Activated CD8-positive, alpha-beta memory T cell treated with anti-CD3 and anti-CD28 coated beads, Interleukin-2, amount 10 ng/mL, durations not matched to agents 7 days and 5 days (primary cell): ENCODE measurements around the gene DLG2. TPM values are rescaled to one million over a fixed set of nuclear protein-coding genes. Genes with fewer than 3 reads are reported as not detected.
"Not testable (repeated sequence)": the region's sequence is repeated elsewhere in the genome, so short reads cannot be mapped to it uniquely, and the experiment has no call there.

Experiments used
- ATAC-seq: fragments of 150-1000 bp; cut with Tn5 transposase; one replicate; pipeline ENCODE4 v1.10.0; 2021; ENCODE audit warnings: moderate library complexity
- CTCF ChIA-PET: fragments of 350-600 bp; sonication (Branson Sonifier 250); formaldehyde crosslinking; loops from one replicate; lab custom pipeline; 2021; ENCODE audit warnings: antibody characterized with exemption; lab: Charles Lee
- DNase-seq: peaks from one replicate; pipeline ENCODE4 v3.0.0-alpha.2; 2020
- H3K27ac Mint-ChIP-seq: one replicate; pipeline ENCODE4 v1.8.0; 2021; ENCODE audit warnings: mild to moderate bottlenecking, mixed read lengths
- H3K27me3 Mint-ChIP-seq: one replicate; pipeline ENCODE4 v1.8.0; 2021; ENCODE audit warnings: mixed read lengths
- H3K36me3 Mint-ChIP-seq: one replicate; pipeline ENCODE4 v1.8.0; 2021; ENCODE audit warnings: mild to moderate bottlenecking, mixed read lengths
- H3K4me1 Mint-ChIP-seq: one replicate; pipeline ENCODE4 v1.8.0; 2021; ENCODE audit warnings: mixed read lengths
- H3K4me3 Mint-ChIP-seq: one replicate; pipeline ENCODE4 v1.8.0; 2021; ENCODE audit warnings: mild to moderate bottlenecking, moderate library complexity, mixed read lengths
- H3K9me3 Mint-ChIP-seq: one replicate; pipeline ENCODE4 v1.8.0; 2022; ENCODE audit warnings: low read depth, mixed read lengths
- total RNA-seq, 2 experiments: library from RNA; stranded (reverse); gene quantifications; one replicate each; pipeline ENCODE4 v1.2.3, GENCODE V29; 2021

The DLG2 gene
- total RNA-seq, 2 experiments from 2014 or later, result 1.4 to 2.1 TPM

DNA sequence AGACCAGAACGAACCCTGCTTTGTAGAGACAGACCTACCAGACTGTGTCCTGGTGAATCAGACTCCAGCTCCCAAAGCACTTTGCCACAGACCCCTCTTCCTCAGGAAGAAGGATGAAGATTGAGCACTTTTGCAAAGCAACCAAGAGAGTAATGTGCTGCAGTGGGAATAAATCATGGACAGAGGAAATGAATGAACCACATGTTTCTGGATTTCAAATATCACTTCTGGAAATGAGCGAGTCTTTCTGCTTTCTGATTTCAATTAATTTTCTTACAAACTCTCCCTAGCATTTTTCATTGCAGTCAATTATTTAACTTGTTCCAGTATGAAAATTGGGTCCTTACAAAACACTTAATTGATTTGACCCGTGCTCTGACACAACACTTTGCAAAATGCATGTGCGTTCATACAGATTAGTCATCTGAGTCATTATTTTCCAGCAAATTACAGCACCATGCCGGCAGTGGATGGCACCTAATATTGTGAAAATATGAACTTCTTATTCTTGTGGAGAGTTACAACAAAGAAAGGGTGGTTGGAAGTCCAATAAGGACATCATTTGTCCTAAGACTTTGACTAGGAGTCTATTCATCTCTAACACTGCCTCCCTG is 2025.1 kb downstream of the DLG2 start:
- H3K9me3 Mint-ChIP-seq, result no peaks in the 10 kb centered on the region
- CTCF ChIA-PET, result no interaction called here
- DNase-seq (no peak), ATAC-seq (no peak)
- H3K27ac Mint-ChIP-seq, result no peak overlapping the region
- no peaks in the 10 kb centered on the region for H3K4me1 Mint-ChIP-seq
- H3K36me3 Mint-ChIP-seq, result no peaks in the 10 kb centered on the region
- no peak overlapping the region for H3K4me3 Mint-ChIP-seq
- no peaks in the 10 kb centered on the region for H3K27me3 Mint-ChIP-seq

DNA sequence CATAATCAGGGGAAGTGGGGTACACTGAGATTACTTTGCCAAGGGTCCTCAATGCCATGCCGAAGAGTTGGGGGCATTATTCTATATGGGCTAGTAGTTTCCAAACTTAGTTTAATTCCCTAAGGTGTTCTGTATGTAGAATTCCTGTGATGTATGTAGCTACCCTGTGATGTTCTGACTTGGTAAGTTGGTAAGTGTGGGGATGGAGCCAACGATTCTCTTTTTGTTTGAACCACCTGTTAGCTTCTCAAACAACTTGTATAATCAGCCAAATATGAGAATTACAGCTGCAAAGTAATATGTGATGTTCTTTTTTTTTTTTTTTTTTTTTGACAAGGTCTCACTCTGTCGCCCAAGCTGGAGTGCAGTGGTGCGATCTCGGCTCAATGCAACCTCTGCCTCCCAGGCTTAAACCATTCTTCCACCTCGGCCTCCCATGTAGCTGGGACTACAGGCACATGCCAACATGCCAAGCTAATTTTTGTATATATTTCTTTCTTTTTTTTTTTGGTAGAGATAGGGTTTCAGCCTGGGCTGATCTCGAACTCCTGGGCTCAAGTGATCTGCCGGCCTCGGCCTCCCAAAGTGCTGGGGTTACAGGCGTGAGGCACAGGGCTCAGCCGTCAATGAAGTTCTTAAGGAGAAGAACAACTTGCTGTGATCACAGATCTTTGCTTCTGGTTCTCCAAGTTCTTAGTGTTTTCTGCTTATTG is 2025.8 kb downstream of the DLG2 start:
- ATAC-seq, result no peak
- Mint-ChIP-seq H3K4me3 (no peak overlapping the region), H3K27me3 (peaks cover 1% of the 10 kb centered on the region), H3K9me3 (no peaks in the 10 kb centered on the region), H3K27ac (no peak overlapping the region), H3K4me1 (no peaks in the 10 kb centered on the region), H3K36me3 (no peaks in the 10 kb centered on the region)
- DNase-seq, result no peak
- CTCF ChIA-PET, result no interaction called here

DNA sequence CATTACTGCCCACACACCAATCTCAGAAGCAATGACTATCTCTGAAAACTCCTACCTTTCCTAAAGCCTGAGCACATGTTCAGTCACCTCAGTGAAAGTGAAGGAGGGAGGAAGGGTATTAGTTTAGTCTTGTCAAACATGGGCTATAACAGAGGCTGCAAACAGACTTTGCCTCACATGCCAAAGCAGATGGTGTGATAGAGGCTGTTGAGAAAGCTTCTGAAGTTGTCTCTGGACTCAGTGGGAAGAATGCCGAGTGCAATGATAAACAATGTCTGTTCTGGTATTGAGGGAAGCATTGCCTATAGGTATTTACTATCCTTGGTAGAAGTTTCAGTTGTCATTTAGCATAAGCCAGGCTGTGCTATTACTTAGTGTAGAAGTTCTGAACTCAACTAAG is 2026.5 kb downstream of the DLG2 start:
- H3K27ac Mint-ChIP-seq, result no peak overlapping the region
- no peak overlapping the region for H3K4me3 Mint-ChIP-seq
- CTCF ChIA-PET, result no interaction called here
- no peaks in the 10 kb centered on the region for H3K4me1 Mint-ChIP-seq
- ATAC-seq (no peak), DNase-seq (no peak)
- no peaks in the 10 kb centered on the region for H3K9me3 Mint-ChIP-seq
- no peaks in the 10 kb centered on the region for H3K36me3 Mint-ChIP-seq
- peaks cover 2% of the 10 kb centered on the region for H3K27me3 Mint-ChIP-seq

DNA sequence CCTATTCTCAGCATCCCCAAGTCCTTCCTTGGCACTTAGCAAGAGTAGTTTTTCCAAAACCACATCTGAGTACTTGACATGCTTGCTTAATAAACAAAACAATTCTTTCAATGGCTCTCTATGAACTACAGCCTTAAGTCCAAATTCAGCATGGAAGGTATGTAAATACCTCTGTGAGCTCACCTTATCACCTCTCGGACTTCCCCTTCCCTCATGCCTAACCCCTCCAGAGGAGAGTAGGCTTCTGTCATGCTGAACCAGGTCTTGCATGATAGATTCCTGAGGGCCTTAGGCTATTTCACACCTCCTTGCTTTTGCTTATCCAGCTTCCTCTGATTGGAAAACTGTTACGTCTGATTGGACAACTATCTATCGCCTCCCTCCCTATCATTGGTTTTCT is 2028.1 kb downstream of the DLG2 start:
- DNase-seq, result no peak
- no peak overlapping the region for H3K4me3 Mint-ChIP-seq
- H3K27me3 Mint-ChIP-seq, result peaks cover 2% of the 10 kb centered on the region
- H3K4me1 Mint-ChIP-seq, result no peaks in the 10 kb centered on the region
- H3K27ac Mint-ChIP-seq, result no peak overlapping the region
- no peak for ATAC-seq
- CTCF ChIA-PET, result interaction anchor here (1.5 kb wide), 1 partner anchor 12 kb away, joined by 4 read pairs; no protein-coding TSS in a partner anchor
- H3K36me3 Mint-ChIP-seq, result no peaks in the 10 kb centered on the region
- H3K9me3 Mint-ChIP-seq, result no peaks in the 10 kb centered on the region

DNA sequence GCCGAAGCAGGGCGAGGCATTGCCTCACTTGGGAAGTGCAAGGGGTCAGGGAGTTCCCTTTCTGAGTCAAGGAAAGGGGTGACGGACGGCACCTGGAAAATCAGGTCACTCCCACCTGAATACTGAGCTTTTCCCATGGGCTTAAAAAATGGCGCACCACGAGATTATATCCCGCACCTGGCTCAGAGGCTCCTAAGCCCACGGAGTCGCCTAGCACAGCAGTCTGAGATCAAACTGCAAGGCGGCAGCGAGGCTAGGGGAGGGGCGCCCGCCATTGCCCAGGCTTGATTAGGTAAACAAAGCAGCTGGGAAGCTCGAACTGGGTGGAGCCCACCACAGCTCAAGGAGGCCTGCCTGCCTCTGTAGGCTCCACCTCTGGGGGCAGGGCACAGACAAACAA is 2039.3 kb downstream of the DLG2 start:
- H3K36me3 Mint-ChIP-seq, DNase-seq, H3K27me3 Mint-ChIP-seq, H3K27ac Mint-ChIP-seq, ATAC-seq, CTCF ChIA-PET, H3K4me1 Mint-ChIP-seq, H3K4me3 Mint-ChIP-seq, H3K9me3 Mint-ChIP-seq: not testable (repeated sequence)

DNA sequence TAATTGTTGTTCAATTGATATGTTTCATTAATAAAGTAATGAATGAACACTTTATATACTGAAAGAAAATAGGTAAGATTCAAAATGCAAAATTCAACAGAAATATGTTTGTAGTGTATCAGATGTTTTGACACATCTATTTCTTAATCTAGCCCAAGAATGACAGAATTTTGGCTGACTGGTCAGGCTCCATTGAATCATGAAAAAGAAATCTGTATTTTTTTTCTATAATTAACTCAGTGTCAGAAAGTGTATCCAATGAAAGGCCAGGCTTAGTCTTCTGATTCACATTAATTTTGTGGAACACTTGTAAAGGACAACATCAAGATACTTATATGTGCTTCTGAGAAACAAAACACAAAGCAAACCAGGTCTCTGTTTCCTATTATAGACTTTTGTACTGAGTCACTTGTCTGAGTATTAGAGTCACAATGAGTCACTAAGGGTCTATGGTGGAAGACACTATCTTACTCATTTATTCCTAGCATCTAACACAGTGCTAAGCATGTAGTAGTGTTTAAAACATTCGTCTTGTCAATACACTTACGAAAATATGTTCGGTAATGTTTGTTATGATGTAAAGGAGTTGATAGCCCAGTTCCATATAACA is 2043.3 kb downstream of the DLG2 start:
- H3K36me3 Mint-ChIP-seq, result no peaks in the 10 kb centered on the region
- peaks cover 2% of the 10 kb centered on the region for H3K9me3 Mint-ChIP-seq
- CTCF ChIA-PET, result no interaction called here
- peak; percentile 67 for ATAC-seq
- no peak overlapping the region for H3K27ac Mint-ChIP-seq
- peaks cover 5% of the 10 kb centered on the region for H3K27me3 Mint-ChIP-seq
- no peaks in the 10 kb centered on the region for H3K4me1 Mint-ChIP-seq
- DNase-seq, result no peak
- no peak overlapping the region for H3K4me3 Mint-ChIP-seq

DNA sequence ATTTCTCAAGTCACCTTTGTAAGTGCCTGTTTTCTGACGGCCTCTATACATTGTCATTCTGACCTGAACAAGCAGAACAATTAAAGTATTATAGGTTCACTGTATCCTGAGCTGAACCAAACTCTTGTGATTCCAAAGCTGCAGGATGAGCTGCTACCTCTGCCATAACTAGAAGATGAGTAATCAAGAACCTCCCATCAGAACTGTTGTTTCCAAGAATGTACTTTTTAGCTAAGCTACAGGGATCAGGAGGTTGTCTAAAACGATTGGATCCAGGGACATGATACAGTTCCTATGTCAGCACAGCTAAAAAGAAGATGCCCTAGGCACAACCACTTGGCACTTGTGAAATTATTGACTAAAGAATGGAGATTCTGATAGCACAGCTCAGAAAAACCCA is 2052.6 kb downstream of the DLG2 start:
- Mint-ChIP-seq H3K27ac (no peak overlapping the region), H3K4me1 (no peaks in the 10 kb centered on the region)
- CTCF ChIA-PET, result no interaction called here

DNA sequence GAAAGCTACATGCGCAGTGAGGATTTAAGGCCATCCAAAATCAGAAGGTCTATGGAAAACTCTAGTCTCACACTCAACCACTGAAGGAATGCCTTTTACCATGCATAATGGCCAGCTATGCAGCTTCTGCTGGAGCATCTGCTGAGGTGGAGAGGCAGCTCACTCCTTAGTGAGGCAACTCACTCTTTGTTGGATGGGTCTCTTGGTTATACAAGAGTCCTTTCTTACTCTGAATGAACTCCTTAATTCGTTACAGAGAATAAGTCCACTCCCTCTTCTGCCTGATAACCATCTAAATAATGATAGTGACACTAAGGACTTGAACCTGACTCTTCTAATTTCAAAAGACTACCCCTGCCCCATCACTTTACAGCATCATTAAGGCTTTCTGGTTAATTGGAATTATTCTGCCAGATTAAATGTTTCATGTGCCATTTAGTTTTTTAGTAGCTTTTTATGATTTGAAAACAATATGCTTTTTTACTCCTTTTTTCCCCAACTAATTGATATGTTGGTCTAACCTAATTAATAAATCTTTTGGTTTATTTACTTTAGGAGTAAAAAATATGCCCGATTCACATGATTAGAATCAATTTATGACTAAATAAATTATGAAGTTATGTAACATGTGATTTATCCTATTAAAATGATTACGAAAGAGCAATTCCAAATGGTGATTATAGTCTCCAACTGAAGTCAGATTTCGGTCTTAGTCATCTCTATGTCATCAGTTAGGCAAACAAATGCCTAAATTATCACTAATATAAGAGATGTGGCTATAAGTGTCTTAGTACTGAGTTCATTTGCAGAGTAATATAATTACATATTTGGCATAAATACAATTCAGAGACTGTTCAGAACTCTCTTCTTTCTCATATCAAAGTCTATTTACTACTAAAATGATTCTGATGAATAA is 2054.3 kb downstream of the DLG2 start:
- CTCF ChIA-PET, result no interaction called here
- Mint-ChIP-seq H3K4me3 (no peak overlapping the region), H3K4me1 (no peaks in the 10 kb centered on the region), H3K36me3 (no peaks in the 10 kb centered on the region), H3K27ac (no peak overlapping the region), H3K27me3 (peaks cover 10% of the 10 kb centered on the region), H3K9me3 (no peaks in the 10 kb centered on the region)
- ATAC-seq, result no peak
- DNase-seq, result no peak

More for the DNA sequence above, 2052.6 kb downstream of the DLG2 start:
- Mint-ChIP-seq H3K36me3 (no peaks in the 10 kb centered on the region), H3K4me3 (no peak overlapping the region), H3K27me3 (peaks cover 10% of the 10 kb centered on the region), H3K9me3 (no peaks in the 10 kb centered on the region)
- no peak for DNase-seq
- ATAC-seq, result no peak

DNA sequence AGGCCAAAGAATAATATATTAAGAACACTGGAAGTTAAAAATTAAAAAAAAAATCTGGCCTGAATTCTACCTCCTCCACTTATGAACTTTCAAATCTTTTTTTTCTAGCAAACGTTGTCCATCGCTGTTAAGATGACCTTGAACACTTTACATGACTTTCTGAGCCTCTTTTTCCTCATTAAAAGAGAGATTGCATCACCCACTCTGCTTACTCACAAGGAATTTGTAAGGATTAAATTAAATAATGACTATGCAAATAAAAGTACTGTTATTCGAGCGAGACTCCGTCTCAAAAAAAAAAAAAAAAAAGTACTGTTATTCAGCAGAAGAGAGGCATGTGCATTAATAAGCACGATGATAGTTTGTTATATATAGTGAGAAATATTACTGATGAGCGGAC is 2055.8 kb downstream of the DLG2 start:
- ATAC-seq, result no peak
- no peaks in the 10 kb centered on the region for H3K36me3 Mint-ChIP-seq
- H3K4me1 Mint-ChIP-seq, result no peaks in the 10 kb centered on the region
- H3K27ac Mint-ChIP-seq, result no peak overlapping the region
- no peak for DNase-seq
- CTCF ChIA-PET, result no interaction called here
- peaks cover 10% of the 10 kb centered on the region for H3K27me3 Mint-ChIP-seq
- no peak overlapping the region for H3K4me3 Mint-ChIP-seq
- H3K9me3 Mint-ChIP-seq, result no peaks in the 10 kb centered on the region

DNA sequence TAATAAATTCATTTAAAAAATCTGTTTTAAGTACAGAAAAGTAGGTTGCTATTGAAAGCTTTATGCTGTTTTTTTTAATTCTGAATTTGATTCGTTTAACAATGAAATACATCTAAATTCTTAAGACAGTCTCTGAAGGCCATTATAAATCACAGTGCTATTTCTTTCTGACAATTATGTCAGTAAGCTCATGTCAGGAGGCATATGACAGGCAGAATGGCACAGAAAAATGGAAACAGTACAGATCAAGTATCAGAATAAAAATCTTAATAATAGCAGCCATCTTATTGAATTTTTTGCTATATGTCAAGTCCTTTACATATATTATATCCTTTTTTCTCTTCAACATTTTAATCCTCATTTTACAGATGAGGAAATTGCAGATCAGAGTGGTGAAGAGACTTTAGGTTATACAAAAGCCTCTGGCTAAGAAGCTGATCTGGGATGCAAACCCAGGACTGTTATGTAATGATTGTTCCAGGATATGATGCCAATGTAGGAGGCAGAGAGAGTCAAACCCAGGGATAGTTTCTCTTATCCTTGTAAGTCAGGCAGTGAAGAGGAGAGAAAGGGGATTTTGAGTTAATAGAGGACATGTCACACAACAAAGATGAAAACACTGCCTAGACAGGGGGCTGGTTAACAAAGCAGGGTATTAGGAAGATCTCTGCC is 2057.9 kb downstream of the DLG2 start:
- DNase-seq (no peak), ATAC-seq (no peak)
- peaks cover 3% of the 10 kb centered on the region for H3K27me3 Mint-ChIP-seq
- no peak overlapping the region for H3K4me3 Mint-ChIP-seq
- H3K4me1 Mint-ChIP-seq, result no peaks in the 10 kb centered on the region
- no peaks in the 10 kb centered on the region for H3K36me3 Mint-ChIP-seq
- no peaks in the 10 kb centered on the region for H3K9me3 Mint-ChIP-seq
- CTCF ChIA-PET, result no interaction called here
- no peak overlapping the region for H3K27ac Mint-ChIP-seq

DNA sequence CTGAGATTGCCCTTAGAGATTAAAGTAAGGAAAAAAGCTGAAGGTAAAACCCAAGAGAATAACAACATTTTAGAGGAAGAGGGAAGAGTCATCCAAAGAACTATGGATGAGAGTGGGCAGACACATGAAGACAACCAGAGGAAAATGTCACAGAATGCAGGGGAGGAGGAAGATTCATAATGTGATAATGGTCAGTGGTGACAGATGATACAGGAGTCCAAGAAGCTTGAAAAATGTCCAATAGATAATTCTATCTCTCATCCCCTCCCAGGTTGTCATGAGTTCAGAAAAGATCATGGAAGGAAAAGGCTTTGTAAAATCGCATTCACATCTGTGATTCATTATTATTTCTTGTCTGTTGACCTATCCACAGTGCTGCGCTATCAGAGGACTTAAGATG is 2058.6 kb downstream of the DLG2 start:
- Mint-ChIP-seq H3K36me3 (no peaks in the 10 kb centered on the region), H3K27me3 (peaks cover 3% of the 10 kb centered on the region), H3K4me1 (no peaks in the 10 kb centered on the region), H3K9me3 (no peaks in the 10 kb centered on the region), H3K27ac (no peak overlapping the region), H3K4me3 (no peak overlapping the region)
- ATAC-seq (no peak), DNase-seq (no peak)
- CTCF ChIA-PET, result no interaction called here

DNA sequence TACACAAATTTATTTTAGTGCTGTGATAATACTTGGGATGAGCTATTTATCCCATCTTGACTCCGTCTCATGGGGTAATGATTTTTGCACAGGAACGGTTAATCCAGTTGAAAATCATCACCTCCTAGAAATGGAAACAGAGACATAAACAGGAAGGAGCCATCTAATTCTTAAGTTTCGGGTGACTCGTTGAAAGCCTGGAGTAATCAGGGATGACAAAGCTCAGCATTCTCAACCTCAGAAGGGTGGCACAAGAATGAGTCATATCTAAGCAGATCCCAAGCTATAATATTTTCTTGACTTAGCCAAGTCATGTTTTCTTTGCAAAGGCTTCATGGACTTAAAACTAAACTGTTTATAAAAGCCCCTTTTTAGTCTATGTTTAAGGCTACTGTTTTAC is 2060.2 kb downstream of the DLG2 start:
- Mint-ChIP-seq H3K9me3 (no peaks in the 10 kb centered on the region), H3K36me3 (no peaks in the 10 kb centered on the region), H3K27me3 (peaks cover 3% of the 10 kb centered on the region), H3K27ac (no peak overlapping the region), H3K4me3 (no peak overlapping the region), H3K4me1 (no peaks in the 10 kb centered on the region)
- CTCF ChIA-PET, result no interaction called here
- DNase-seq (no peak), ATAC-seq (no peak)

DNA sequence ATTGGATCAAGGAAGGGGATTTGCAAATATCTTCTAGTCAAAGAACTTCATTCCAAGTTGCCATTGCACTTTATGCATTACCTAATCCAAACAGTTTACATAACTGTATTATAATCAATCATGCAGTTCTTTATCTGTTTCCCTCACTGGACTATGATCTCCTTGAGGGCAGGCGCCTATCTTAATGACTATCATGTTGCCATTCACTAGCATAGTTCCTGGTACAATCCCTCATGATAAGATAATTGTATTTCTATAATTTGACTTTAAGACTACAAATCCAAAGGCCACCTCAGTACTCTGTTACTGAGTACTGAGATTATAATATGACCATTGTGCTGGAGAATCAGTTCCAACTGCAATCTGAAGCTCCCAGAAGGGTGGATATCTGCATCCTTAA is 2062.3 kb downstream of the DLG2 start:
- Mint-ChIP-seq H3K4me1 (no peaks in the 10 kb centered on the region), H3K36me3 (no peaks in the 10 kb centered on the region), H3K4me3 (no peak overlapping the region), H3K9me3 (no peaks in the 10 kb centered on the region), H3K27ac (no peak overlapping the region), H3K27me3 (no peaks in the 10 kb centered on the region)
- ATAC-seq (no peak), DNase-seq (no peak)
- CTCF ChIA-PET, result no interaction called here
